ENCODE results near the gene MLLT3. TPM values are rescaled to one million over a fixed set of nuclear protein-coding genes. Genes with fewer than 3 reads are reported as not detected.
"Not testable (repeated sequence)": the region's sequence is repeated elsewhere in the genome, so short reads cannot be mapped to it uniquely, and the experiment has no call there.

The MLLT3 gene
- polyA plus RNA-seq, 1 donor, result 59.6 TPM

DNA sequence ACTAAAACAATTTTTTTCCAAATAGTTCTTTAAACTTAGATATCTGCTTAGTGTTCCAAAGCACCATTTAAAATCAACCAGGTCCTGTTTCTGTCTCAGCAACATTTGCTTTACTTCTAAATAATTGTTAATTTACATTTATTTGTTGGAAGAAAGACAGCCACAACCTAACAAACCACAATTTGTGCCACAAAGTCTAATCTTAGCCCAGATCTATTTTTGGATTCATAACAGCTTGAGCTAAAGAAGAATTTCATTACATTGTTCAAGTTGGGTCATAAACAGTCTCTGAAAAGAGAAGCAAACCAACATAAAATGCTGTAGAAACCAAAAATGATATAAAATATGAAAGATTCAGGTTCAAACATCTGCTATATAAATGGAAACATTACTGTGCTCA lies 24.4 kb downstream of the MLLT3 start:
- no peak for DNase-seq (ENCODE audit: low read depth)

DNA sequence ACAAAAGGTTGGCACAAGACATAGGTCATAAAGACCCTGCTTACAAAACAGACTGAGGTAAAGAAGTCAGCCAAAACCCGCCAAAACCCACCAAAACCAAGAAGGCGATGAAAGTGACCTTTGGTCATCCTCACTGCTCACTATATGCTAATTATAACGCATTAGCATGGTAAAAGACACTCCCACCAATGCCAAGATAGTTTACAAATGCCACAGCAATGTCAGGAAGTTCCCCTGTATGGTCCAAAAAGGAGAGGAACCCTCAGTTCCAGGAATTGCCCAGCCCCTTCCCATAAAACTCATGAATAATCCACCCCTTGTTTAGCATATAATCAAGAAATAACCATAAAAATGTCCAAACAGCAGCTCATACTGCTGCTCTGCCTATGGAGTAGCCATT lies 27.7 kb downstream of the MLLT3 start:
- no peak for DNase-seq (ENCODE audit: low read depth)

DNA sequence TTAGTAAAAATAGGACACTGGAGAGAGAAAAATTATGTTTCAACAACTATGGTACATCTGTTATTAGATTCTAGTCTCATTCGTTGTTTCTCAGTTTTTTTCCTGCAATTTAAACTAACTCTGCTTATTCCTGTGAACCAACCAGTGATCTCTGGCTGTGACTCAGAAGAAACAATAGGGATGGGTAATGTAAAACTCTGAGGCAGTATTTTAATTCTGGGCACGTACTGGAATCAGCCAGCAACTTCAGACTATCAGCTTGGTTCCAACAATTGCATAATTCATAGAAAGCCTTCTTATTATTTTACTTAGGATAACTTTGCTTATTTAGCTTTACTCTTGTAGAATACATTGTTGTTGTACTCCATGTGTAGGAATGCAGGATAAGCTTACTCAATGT lies 28.8 kb downstream of the MLLT3 start:
- DNase-seq (ENCODE audit: low read depth), result no peak

DNA sequence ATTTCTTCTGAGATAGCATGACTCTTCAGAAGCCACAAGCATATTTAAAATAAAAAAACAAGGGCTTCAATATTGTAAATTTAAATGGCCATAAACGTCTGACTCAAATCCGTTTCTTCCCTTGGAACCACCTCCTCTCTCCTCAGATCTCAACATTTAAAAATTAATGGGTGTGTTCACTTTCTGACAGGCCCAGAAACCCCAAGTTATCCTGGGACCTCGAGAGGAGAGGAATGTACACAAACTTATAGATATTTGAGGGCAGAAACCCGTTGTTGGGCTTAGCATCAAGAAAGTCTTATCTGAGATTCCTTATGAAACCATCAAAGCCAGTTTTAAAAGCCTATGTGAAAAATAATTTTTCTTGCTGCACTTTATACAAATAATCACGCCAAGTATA lies 29.2 kb downstream of the MLLT3 start:
- no peak for DNase-seq (ENCODE audit: low read depth)

DNA sequence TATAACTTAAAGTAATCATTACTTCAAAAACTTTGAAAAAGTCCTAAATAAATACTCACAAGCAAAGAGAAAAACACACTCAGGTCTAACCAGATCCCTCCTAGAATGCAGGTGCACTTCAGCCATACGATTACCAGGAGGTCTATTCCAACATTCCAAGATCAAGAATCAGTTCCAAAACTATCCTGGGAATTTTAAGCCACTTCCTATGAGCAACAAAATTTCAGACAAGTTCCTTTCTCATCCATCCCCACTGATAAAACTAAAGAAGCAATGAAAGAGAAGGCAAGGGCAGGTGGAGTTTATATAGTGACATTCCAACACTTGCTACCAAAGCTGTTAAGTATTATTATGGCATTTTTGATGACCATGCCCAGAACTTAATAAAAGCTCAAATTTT lies 29.6 kb downstream of the MLLT3 start:
- DNase-seq (ENCODE audit: low read depth), result no peak

DNA sequence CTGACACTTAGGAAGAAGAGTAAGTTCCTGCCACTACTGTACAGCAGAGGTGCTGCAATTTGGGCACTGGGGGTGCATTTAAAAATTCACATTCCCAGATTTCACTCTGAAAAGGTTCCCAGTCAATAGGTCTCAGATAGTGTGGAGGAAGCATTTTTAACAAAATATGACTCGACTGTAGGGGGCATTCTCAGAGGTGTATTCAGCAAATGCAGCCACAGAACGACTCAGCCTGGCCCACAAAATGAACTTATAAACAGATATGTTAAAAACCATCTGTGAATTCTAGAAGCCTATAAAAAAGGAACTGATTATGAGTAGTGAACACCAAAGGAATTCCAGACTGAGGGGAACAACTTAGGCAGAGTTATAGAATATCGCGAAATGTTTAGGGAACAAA lies 31.1 kb downstream of the MLLT3 start:
- DNase-seq (ENCODE audit: low read depth), result no peak

DNA sequence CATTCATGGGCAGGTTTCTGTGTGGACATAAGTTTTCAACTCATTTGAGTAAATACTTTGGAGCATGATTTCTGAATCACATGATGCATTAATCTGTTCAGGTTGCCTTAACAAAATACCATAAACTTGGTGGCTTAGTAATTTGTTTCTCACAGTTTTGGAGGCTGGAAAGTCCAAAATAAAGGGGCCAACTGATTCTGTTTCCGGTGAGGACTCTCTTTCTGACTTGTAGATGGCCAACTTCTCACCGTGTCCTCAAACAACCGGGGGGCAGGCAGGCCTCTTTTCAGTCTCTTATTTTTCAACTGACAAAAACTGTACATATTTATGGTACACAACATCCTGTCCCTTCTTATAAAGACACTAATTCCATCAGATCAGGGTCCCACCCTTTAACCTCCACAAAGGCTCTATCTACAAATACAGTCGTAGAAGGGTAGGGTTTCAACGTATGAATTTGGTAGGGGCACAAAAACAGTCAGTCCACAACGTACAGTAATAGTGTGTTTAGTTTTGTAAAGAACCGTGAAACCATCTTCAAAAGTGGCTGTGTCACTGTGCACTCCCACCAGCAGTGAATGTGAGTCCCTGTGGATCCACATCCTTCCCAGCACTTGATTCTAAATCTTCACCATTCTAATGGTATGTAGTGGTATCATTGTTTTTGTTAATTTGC lies 37.2 kb downstream of the MLLT3 start:
- no peak for DNase-seq (ENCODE audit: low read depth)

DNA sequence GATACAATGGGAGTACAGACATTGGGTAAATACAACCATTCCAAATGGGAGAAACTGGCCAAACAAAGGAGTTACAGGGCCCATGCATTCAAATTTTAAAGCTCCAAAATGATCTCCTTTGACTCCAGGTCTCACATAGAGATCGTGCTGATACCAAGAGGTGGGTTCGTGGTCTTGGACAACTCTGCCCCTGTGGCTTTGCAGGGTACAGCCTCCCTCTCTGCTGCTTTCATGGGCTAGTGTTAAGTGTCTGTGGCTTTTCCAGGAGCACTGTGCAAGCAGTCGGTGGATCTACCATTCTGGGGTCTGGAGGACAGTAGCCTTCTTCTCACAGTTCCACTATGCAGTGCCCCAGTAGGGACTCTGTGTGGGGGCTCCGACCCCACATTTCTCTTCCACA lies 39.2 kb downstream of the MLLT3 start:
- DNase-seq (ENCODE audit: low read depth), result not testable (repeated sequence)

DNA sequence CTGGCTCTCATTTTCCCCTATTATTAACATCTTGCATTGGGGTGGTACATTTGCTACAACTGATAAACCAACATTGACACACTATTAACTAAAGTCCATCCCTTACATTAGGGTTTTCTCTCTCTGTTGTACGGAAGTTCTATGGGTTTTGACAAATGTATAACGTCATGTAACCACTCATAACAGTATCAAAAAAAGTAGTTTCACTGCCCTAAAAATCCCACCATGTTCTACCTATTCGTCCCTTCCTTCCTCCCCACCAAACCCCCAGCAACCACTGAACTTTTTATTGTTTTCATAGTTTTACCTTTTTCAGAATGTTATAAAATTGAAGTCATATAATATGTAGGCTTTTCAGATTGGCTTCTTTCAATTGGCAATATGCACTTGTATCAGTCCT lies 40.1 kb downstream of the MLLT3 start:
- no peak for DNase-seq (ENCODE audit: low read depth)

DNA sequence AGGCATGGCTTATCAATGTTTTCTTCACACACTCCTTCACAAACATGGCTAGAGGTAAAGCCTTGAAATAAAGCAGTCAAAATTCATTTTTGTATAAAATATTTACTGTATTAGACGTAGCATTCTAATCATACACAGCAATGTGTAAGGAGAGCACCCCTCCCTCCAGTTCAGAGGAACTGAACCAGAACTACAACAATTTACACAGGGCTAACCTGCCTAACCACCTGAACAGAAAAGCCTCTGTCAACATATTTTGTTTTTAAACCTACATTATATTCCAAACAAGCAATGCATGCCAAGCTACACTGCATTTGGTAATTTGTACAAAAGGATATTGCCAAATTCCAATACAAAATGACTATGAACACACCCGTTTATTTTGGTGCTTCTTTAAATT lies 41.6 kb downstream of the MLLT3 start:
- no peak for DNase-seq (ENCODE audit: low read depth)

DNA sequence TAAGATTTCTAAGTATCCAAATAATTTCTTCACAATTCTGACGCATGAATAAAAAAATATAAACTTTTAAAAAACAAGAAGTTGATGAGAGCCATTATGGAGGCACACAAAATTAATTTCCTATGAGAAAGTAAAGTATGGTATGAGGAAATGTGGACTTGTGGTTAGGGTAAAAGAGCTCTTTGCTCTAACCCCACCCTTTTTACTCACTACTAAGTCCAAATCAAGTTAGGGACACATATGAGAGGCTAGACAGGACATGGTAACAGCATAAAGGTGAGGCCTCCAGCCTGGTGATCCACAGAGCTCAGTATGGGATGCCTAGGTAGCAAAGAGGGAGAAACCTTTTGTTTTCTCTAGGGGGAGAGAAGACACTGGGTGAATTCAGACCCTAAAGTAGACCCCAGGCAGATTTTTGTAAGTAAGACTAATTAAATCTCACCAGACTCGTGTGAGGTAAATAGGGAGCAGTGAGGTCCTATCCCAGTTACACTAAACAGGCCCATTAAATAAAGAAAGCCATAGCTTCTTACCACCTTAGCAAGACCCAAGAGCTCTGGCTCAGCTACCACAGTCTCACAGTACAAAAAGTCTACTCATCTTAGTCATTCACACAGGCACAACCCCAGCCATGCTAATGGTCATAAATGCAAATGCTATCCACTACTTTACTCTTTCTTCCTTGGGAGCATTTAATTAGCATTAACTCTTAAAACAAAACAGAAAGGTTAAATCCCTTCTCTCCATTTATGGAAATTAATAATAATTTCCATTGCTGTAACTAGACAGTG lies 42.6 kb downstream of the MLLT3 start:
- no peak for DNase-seq (ENCODE audit: low read depth)

DNA sequence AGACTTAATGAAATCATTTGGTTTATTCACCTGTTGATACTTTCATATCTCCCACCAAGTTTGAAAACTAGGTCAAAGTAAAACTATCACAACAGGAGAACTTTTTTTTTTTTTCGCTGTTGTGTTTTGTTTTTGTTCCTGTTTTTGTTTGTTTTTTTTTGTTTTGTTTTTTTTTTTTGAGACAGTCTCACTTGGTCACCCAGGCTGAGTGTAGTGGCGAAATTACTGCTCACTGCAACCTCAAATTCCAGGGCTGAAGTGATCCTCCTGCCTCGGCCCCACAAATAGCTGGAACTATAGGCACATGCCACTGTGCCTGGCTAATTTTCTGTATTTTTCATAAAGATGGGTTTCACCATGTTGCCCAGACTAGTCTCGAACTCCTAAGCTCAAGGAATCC lies 49.3 kb downstream of the MLLT3 start:
- no peak for DNase-seq (ENCODE audit: low read depth)

DNA sequence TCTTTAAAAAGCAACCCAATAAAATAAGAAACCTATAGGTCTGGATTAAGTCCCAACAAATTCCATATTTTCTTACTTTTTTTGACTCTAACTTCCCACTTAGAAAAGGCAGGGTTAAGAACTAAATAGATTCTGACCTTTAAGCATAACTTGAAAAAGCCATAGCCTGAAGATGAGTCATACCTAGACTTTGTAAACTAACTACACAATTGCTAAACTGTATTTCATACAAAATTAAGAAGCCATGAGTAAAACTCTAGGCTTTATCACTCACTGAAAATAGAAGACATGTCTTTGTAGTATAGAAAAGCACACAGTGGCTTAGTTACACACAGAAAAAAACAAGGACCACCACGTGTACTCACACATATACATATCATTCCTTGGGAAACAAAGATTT lies 51.5 kb downstream of the MLLT3 start:
- DNase-seq (ENCODE audit: low read depth), result no peak

DNA sequence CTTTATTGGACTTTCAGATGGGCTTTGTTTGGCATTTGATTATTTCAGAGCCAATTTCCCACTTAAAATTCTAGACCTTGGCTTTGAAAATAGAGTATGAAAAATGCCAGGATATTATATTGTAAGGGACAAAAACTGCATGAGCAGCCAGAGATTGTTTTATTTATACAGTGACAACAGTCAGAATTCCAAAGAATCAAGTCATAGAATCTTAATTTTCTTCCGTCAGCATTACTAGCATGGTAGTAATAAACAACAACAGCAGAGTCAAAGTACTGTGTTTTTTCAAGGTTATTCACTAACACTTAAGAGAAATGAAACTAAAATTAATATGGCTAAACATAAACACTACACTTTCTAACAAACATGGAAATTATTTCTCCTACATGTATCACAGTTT lies 52.2 kb downstream of the MLLT3 start:
- no peak for DNase-seq (ENCODE audit: low read depth)

DNA sequence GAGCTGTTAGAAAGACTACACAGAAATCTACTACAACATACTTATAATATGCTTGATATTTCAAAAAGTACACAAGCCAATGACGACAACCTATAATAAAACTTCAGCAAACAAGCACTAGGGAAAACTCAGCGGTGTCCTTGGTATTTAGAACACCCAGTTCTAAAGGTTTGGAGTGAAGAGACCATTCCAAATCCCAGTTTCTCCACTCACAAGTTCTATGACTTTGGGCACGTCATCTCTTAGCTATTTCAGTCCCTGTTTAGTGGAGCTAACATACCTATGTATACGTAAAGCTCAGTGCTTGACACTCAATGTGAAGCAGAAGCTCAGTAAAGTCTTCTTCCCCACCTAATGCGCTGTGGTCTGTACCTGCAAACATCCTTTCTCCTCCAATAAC lies 52.8 kb downstream of the MLLT3 start:
- no peak for DNase-seq (ENCODE audit: low read depth)

DNA sequence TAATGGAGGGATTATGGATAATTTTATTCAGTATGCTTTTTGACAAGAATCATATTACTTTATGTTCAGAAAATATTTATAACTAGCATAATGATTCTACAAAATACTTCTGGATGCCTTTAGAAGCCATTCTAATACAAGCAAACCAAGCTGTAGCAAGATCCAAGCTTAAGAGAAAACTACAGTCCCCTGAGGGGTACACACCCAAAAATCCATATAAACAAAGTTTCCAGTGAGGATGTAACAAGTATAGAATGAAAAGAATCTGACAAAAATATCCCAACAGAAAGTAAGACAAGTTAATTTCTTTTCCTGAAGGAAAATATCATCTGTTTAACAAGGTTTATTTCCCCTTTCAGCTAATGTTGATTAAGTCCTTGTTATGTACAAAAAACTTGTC lies 53.9 kb downstream of the MLLT3 start:
- DNase-seq (ENCODE audit: low read depth), result no peak

DNA sequence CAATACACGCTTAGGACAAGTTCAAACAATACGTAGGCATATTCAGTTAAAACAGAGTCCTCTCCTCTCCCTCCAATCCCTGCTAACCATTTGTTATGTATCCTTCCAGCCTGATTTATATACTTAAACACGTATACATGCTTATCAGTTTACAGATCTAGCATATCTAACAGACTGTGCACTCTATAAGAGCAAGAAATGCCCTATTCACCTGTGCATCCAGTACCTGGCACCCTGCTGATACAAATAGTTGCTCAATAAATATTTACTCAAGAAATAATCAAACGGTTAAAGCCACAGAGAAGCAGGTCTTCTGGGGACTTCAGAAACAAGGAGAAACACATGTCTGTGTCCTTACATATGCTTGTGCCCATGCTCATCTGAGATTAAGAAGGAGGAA lies 55.9 kb downstream of the MLLT3 start:
- no peak for DNase-seq (ENCODE audit: low read depth)

DNA sequence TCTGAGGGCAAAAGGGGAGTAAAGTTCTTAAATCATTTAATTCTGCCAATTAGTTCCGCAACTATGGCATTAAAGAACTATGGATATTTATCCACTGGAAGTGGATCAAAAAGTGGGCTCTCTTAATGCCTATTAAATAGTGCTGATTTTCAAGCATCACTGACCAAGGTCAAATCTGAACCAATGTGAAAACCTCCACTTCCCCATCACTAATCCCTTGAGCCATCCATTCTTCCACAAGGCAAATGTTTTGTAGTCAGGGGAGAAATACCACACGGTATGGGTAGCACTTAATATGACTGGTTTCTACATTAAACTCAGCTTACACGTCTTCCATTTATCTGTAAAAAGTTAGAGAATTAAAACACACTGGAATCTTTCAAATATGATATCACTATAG lies 57.6 kb downstream of the MLLT3 start:
- DNase-seq (ENCODE audit: low read depth), result no peak

DNA sequence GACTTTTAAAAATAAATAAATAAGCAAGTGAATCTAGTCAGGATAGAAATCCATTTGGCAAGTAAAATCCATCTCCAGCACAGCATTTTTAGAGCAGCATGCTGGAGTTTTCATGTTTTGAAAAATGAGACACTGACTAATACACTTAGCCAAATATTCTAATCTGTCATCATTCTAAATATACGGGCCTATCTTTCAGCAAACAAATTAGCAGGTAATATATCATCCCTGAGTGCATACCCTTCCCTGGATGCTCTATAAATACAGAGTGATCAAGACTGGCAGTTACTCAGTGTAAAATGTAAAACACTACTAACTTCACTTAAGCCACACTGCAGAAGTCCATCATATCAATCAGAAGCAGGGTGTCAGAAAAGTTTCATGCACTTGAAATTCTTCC lies 58.4 kb downstream of the MLLT3 start:
- DNase-seq (ENCODE audit: low read depth), result no peak

DNA sequence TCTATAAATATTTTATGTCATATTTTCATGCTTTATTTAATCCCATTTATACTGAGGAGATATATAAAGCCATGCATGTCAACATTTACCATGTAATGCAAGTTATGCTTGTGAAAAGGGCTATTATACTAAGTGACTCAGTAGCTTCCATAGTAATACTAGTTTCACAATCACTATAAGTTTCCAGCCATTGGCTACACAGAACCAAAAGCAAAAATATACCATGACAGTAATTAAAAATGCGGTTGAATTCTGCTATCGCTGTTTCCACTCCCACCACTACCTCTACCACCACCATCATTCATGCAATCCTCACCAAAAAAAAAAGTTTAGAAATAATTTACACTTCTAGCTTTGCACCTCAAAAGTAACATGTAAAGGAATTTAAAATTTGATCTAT lies 60.2 kb downstream of the MLLT3 start:
- DNase-seq (ENCODE audit: low read depth), result no peak

DNA sequence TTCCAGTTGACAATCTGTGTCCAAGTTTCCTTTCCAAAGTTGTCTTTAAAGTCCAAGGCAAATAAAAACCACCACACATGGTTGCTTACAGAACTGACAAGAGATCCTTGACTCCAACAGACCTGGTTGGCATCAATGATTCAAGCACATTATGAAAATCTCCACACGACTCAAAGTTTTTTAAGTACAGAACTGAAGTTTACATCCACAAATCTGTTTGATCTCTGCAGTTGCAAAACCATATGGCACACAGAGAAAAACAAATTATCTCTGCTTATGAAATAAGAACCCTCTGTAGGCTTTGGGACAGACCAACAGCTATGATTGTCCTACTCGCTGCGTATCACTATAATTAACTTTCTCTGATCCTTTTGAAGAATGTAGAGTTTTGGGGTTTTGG lies 60.8 kb downstream of the MLLT3 start:
- DNase-seq (ENCODE audit: low read depth), result no peak

DNA sequence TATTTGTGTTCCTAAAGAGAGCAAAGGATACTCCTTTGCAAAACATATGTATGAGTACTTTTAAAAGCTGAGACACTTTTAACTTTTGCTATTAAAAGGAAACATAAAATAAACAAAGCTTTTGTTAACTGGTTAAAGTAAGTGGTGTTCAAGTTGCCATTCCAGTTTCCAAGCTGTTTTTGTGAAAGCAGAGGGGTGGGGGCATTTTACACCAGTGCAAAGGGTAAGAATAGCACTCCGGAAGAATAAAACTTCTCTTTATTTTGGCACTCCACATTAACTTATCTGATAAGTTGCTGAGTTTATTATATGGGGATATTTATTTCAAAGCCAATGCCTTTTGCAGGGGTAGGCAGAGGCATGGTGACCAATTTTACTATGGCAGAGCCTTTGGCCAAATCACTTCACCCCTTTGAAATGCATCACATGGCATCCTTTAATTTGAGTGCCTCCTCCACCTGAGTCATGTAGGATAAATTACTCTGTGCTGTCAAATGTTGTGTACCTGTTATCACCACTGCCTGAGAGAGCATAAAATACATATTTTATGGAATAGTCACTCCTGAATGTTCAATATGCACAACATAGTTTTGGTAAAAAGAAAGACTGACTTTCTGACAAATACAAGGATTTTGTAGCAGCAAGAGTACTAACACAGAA lies 62.9 kb downstream of the MLLT3 start:
- no peak for DNase-seq (ENCODE audit: low read depth)

DNA sequence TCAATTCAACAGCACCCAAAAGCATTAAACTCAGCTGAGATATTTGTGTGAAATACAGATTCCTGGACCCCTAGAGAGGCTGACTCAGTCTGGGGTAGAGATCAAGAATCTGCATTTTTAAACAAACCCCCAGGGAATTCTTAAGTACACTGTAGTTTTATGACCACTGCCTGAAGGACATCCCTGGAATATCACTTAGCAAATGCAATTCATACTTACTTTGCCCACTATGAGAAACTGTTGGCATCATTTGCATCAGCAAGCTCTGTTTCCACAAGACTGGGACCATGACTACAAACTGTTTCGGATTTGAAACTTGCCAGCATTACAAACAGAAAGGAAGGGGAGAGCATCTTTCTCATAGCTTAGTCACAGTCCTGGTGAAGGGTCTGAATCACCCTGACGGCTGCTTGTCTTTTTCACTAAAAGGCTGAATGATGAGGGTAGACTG lies 63.7 kb downstream of the MLLT3 start:
- DNase-seq (ENCODE audit: low read depth), result no peak

All from forelimb muscle (tissue), 1 donor.